Measurements from ENCODE around the gene SERPINE1. TPM values are rescaled to one million over a fixed set of nuclear protein-coding genes. Genes with fewer than 3 reads are reported as not detected.

SERPINE1 gene
- total RNA-seq, 4 donors from 2014 or later: 6.7 to 22.9 (median 13.0) TPM

DNA sequence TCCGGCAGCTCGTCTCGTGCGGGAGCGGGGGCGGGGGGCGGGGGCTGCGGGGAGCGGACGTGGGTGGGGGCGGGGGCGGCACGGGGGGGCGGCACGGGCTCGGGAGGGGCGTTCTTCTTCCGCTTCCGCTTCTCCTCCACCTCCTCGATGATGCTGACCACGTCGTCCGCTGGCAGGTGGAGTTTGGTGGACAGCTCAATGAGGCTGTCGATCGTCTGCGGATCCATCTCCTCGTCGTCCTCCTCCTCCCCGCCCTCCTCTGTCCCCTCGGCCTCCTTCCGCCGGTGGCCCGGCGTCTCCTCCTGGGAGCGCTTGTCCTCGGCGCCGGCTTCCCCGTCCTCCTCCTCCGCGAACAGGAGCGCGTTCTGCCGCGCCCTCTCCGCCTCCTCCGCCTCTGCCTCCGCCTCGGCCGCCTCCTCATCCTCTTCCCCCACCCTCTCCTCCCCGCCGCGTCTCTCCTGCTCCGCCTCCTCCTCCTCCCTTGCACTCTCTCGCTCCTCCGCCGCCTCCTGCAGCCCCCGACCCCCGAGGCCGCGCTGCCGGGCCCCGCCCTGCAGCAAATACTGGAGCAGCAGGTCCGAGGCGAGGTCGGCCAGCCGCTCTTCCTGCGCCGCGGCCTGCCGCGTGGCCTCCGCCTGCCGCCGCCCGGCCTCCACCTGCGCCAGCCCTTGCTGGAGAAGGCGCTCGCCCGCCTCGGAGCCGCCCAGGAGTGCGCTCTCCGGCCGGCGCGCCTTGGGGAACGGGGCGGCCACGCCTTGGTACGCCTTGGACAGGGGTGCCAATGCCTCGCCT is 36.6 kb downstream of the SERPINE1 start:
- 2% methylated on average over 48 of the region's 92 CpGs for WGBS
- peaks cover 24% of the 10 kb centered on the region for H3K36me3 ChIP-seq
- TF ChIP-seq EP300 (IDR thresholded peaks at IDR 0.05) (no peak), POLR2AphosphoS5 (IDR thresholded peaks at IDR 0.05) (no peak), POLR2A (IDR thresholded peaks at IDR 0.05) (no peak)
- TF ChIP-seq, protein P1, sequence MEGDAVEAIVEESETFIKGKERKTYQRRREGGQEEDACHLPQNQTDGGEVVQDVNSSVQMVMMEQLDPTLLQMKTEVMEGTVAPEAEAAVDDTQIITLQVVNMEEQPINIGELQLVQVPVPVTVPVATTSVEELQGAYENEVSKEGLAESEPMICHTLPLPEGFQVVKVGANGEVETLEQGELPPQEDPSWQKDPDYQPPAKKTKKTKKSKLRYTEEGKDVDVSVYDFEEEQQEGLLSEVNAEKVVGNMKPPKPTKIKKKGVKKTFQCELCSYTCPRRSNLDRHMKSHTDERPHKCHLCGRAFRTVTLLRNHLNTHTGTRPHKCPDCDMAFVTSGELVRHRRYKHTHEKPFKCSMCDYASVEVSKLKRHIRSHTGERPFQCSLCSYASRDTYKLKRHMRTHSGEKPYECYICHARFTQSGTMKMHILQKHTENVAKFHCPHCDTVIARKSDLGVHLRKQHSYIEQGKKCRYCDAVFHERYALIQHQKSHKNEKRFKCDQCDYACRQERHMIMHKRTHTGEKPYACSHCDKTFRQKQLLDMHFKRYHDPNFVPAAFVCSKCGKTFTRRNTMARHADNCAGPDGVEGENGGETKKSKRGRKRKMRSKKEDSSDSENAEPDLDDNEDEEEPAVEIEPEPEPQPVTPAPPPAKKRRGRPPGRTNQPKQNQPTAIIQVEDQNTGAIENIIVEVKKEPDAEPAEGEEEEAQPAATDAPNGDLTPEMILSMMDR (IDR thresholded peaks at IDR 0.05): no peak
- DNase-seq (ENCODE audit: low spot score in 2 of 2): no peak
- peak overlapping the region; percentile 47 for H3K4me3 ChIP-seq
- peaks cover 45% of the 10 kb centered on the region for H3K4me1 ChIP-seq
- no peak overlapping the region for H3K27ac ChIP-seq
- peaks cover 67% of the 10 kb centered on the region for H3K27me3 ChIP-seq
- H3K9me3 ChIP-seq: no peaks in the 10 kb centered on the region

DNA sequence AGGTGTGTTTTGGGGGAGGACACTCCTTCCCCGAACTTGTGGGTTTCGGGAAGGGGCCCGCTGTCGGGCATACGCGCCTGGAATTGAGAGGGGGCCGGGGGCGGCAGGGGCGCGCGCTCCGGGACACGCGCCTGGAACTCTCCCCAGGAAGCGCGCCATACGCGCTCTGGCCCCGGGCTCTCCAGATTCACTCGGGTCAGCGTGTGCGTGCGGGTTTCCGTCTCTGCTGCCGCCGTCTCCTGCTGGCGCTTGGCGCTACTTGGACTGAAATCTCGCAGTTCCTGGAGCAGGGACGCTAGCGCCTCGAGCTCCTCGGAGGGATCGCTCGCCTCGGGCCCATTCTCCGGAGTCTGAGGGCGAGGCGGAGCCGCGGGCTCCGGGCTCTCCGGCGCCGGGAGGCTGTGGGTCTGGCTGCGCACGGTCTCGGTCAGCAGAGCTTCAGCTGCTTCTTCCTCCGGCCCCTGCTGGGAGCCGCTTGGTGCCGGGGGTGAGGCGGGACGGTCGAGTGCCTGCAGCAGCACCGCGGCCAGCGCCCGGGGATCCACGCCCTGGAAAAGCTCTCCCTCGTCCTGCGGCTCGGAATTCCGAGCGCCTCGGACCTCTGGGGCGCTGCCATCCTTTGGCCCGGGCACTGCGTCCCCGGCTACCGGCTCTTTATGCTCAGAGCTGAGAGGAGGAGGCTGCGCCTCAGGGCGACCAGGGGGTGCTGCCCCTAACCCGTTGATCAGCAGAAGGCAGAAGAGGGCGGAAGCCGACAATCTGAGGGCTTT is 37.4 kb downstream of the SERPINE1 start:
- H3K27ac ChIP-seq: no peak overlapping the region
- peaks cover 16% of the 10 kb centered on the region for H3K36me3 ChIP-seq
- H3K4me3 ChIP-seq: peak overlapping the region; percentile 47
- WGBS: 2% methylated on average over 31 of the region's 75 CpGs
- no peak for DNase-seq (ENCODE audit: low spot score in 2 of 2)
- H3K9me3 ChIP-seq: no peaks in the 10 kb centered on the region
- peaks cover 46% of the 10 kb centered on the region for H3K4me1 ChIP-seq
- H3K27me3 ChIP-seq: peaks cover 75% of the 10 kb centered on the region
- TF ChIP-seq POLR2A (IDR thresholded peaks at IDR 0.05): no peak
- no peak for TF ChIP-seq EP300 (IDR thresholded peaks at IDR 0.05)
- TF ChIP-seq, protein P1 (IDR thresholded peaks at IDR 0.05): no peak
- no peak for TF ChIP-seq POLR2AphosphoS5 (IDR thresholded peaks at IDR 0.05)

DNA sequence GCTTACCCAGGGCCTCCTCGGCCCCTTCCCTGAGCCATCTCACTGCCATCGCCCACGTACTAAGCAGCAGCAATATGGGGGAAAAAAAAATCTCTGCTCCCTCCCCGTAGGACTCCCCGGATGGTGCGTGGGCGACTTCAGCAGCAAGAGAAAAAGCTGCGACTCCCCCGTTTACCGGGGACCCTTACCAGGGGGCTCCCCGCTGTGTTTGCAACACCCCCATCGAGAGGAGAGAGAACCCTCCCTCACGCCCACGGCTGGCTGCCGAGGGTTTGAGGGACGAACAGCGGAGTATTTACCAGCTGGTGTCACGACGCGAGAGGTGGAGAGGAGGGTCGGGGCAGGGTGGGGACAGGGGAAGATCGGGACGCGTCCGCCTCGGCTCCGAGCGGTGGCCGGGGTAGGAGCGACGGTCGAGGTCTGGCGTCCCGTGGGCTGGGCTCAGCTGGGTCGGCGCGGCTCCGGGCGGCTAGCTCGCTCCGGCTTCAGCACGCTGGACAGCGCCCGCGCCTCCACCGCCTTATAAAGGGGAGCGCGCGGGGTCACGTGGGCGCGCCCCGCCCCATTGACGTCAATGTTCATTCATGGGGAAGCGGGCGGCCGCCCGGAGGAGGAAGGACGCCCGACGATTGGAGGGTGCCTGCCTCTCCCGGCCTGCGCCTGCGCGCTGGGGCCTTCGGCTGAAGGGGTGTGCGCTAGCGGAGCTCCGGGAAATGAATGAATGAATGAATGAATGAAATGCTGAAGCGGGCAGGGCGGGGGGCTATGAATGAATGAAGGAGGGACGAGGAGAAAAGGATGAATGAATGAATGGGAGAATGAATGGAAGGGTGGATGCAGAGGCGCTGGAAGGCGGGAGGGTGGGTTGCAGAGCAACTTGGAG is 38.4 kb downstream of the SERPINE1 start, which contains the start of gene VGF:
Gene VGF (minus strand): TSS at position 495 of the 883 bp plus-strand sequence. CDS start 726 bp downstream, outside the sequence.
- Histone ChIP-seq H3K36me3 (peaks cover 6% of the 10 kb centered on the region), H3K27ac (no peak within 1 kb of the TSS), H3K4me1 (peaks cover 56% of the 10 kb centered on the region), H3K4me3 (peak within 1 kb of the TSS; percentile 47), H3K27me3 (peaks cover 85% of the 10 kb centered on the region), H3K9me3 (no peaks in the 10 kb centered on the region)
- WGBS: 5% methylated on average over 24 of the region's 74 CpGs
- peak in 2 of 3 donors; percentile 68 to 73 for TF ChIP-seq POLR2AphosphoS5 (IDR thresholded peaks at IDR 0.05)
- TF ChIP-seq, protein P1 (IDR thresholded peaks at IDR 0.05): no peak
- DNase-seq (ENCODE audit: low spot score in 2 of 2): peak; percentile 89 to 92

DNA sequence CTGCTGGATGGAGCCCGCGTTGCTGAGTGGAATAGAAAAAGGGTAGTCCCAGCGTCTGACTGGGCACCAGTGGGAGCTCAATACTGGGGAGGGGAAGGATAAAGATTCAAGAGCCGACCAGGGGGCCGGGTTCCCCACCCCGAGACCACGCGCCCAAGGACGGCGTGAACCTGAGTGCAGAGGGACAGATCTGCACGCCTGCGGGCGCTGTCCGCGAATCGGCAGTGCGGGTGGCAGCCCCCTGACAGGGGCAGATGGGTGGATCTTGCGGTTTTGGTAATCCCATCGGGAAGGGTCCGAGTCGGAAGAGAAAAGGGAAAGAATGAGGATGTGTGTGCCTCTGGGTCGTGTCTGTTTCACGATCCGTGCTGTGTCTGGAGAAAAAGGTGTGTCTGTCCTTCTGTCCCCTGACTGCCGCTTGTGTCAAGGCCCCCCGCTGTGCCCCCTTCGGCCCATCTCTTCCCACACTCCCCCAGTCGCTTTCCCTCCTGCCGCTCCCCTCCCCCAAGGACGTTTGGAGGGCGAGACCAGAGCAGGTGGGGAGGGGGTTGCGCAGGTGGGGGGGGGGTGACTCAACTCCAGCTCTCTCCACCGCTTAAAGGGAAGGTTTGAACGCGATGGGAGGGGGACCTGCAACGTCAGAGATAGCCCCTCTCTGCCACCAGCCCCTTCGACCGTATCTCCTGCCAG is 39.2 kb downstream of the SERPINE1 start:
- H3K36me3 ChIP-seq: no peaks in the 10 kb centered on the region
- H3K4me3 ChIP-seq: no peak overlapping the region
- H3K27me3 ChIP-seq: peaks cover 93% of the 10 kb centered on the region
- H3K27ac ChIP-seq: no peak overlapping the region
- peaks cover 63% of the 10 kb centered on the region for H3K4me1 ChIP-seq
- no peaks in the 10 kb centered on the region for H3K9me3 ChIP-seq
- under 1% methylated on average over 24 of the region's 38 CpGs for WGBS
- no peak for DNase-seq (ENCODE audit: low spot score in 2 of 2)
- no peak for TF ChIP-seq POLR2A (IDR thresholded peaks at IDR 0.05)
- TF ChIP-seq EP300 (IDR thresholded peaks at IDR 0.05): no peak
- no peak for TF ChIP-seq POLR2AphosphoS5 (IDR thresholded peaks at IDR 0.05)
- TF ChIP-seq, protein P1 (IDR thresholded peaks at IDR 0.05): no peak

Data from suprapubic skin (tissue), 4 donors.